ENCODE measurements around the gene CDC25C. TPM values are rescaled to one million over a fixed set of nuclear protein-coding genes. Genes with fewer than 3 reads are reported as not detected.
A peak's percentile ranks its signal among the peaks of the same experiment; 100 is the strongest.

The CDC25C gene
- total RNA-seq, 5 donors from 2014 or later (not counting 1 experiment from before 2014, with no cell fraction given) = 0.23 TPM; not detected in 4

DNA sequence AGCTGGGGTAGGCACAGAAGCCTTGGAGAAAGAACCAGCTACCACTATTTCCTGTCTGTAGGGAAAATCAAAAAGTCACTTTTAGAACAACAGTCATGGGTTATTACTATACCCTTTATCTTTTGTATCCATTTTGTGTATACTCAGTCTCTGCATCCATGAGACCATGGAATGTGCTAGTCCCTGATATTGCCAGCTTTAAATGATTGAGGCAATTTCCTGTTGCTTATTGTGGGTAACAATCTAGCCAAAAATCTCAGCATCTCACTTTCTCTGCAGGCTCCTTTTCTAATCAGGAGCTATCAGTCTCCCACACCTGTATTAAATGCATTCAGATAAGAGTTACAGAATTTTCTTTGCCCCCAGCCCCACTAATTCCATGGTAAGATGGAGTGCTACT is 19.9 kb upstream of the CDC25C start:
- peak overlapping the region; percentile 76 to 77 for H3K27ac Mint-ChIP-seq
- Histone ChIP-seq H3K27ac (ENCODE audit: low read length) (peak overlapping the region; percentile 50), H3K27me3 (replicated peaks in 1 of 2; ENCODE audit: control insufficient read depth in 2 of 2, extremely low read depth in 1 of 2, insufficient read depth in 2 of 2, low read length in 1 of 2) (no peaks in the 10 kb centered on the region), H3K4me1 (ENCODE audit: control insufficient read depth in 1 of 2, extremely low read depth in 1 of 2, insufficient read depth in 2 of 2, low read length in 2 of 2) (peaks cover 17 to 18% of the 10 kb centered on the region in 2 experiments), H3K4me3 (ENCODE audit: control insufficient read depth in 1 of 2, extremely low read depth in 1 of 2, low read length in 1 of 2) (no peak overlapping the region), H3K9me3 (no peaks in the 10 kb centered on the region), H3K36me3 (ENCODE audit: control insufficient read depth in 2 of 2, extremely low read depth in 1 of 2, insufficient read depth in 1 of 2, low read length in 1 of 2) (peaks cover 0 to 22% of the 10 kb centered on the region in 2 donors)
- POLR2A ChIA-PET = interaction anchor here (0.5 to 4.9 kb wide), 7 partner anchors 10 to 37 kb away, joined by 3 to 33 read pairs (median 8); partner anchors contain the start of genes FAM53C (in 2 of the 2) and CDC25C (in 1 of the 2)
- H3K4me3 Mint-ChIP-seq = peak overlapping the region; percentile 74 to 80 (median 75)
- no peak for ATAC-seq (replicated peaks in 1 of 4)
- DNase-seq = no peak
- peaks cover 18% of the 10 kb centered on the region for H3K36me3 Mint-ChIP-seq
- H3K9me3 Mint-ChIP-seq = peaks cover 0 to 9% (median 4%) of the 10 kb centered on the region in 3 donors
- H3K27me3 Mint-ChIP-seq = no peaks in the 10 kb centered on the region
- CTCF ChIA-PET = interaction anchor here (0.6 to 5.6 kb wide), 24 partner anchors 9 to 847 kb away, joined by 3 to 89 read pairs (median 6); partner anchors contain the start of genes BRD8 (in 2 of the 2), CDC25C (in 2 of the 2), CDC23 (in 1 of the 2) and FAM53C (in 1 of the 2)
- peaks cover 39 to 50% (median 44%) of the 10 kb centered on the region in 3 donors for H3K4me1 Mint-ChIP-seq

DNA sequence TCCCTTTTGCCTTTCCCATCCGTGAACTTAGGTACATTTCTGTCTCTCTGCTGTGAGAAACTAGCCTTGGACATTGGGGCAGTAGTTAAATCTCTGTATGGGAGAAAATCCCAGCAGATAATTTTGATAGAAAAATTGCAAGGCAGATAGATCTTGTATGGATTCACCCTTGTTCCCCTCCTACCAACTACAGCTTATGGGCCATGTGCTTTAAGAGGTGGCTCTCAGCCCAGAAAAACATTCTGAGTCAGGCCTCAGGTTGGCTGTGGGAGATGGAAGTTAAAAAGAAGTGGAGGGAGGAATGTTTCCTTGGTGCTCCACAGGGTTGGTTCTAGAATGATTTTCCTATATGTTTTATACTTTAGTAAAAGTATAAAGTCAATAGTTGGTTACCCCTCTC is 19.5 kb upstream of the CDC25C start:
- no peaks in the 10 kb centered on the region for H3K9me3 ChIP-seq
- CTCF ChIA-PET = interaction anchor here (1.4 to 5.6 kb wide), 7 partner anchors 8 to 847 kb away, joined by 3 to 89 read pairs (median 10); partner anchors contain the start of genes CDC25C (in 1 of the 2), FAM53C (in 1 of the 2) and SIL1 (in 1 of the 2)
- POLR2A ChIA-PET = interaction anchor here (1.4 to 4.9 kb wide), 5 partner anchors 10 to 20 kb away, joined by 5 to 33 read pairs (median 10); partner anchors contain the start of genes FAM53C (in 2 of the 2) and CDC25C (in 1 of the 2)
- peaks cover 35 to 45% (median 40%) of the 10 kb centered on the region in 3 donors for H3K4me1 Mint-ChIP-seq
- H3K4me3 Mint-ChIP-seq = peak overlapping the region in 1 of 3 donors; percentile 75
- peaks cover 0 to 9% (median 4%) of the 10 kb centered on the region in 3 donors for H3K9me3 Mint-ChIP-seq
- no CpG with 5 or more reads among the region's 1 CpG for WGBS (ENCODE audit: insufficient coverage)
- no peak overlapping the region for H3K27ac Mint-ChIP-seq
- H3K27me3 ChIP-seq (replicated peaks in 1 of 2; ENCODE audit: control insufficient read depth in 2 of 2, extremely low read depth in 1 of 2, insufficient read depth in 2 of 2, low read length in 1 of 2) = no peaks in the 10 kb centered on the region
- no peak overlapping the region for H3K27ac ChIP-seq (ENCODE audit: low read length)
- no peak overlapping the region for H3K4me3 ChIP-seq (ENCODE audit: control insufficient read depth in 1 of 2, extremely low read depth in 1 of 2, low read length in 1 of 2)
- peaks cover 17 to 18% of the 10 kb centered on the region in 2 experiments for H3K4me1 ChIP-seq (ENCODE audit: control insufficient read depth in 1 of 2, extremely low read depth in 1 of 2, insufficient read depth in 2 of 2, low read length in 2 of 2)
- H3K36me3 ChIP-seq (ENCODE audit: control insufficient read depth in 2 of 2, extremely low read depth in 1 of 2, insufficient read depth in 1 of 2, low read length in 1 of 2) = peaks cover 0 to 25% of the 10 kb centered on the region in 2 donors
- H3K36me3 Mint-ChIP-seq = peaks cover 20% of the 10 kb centered on the region
- no peaks in the 10 kb centered on the region for H3K27me3 Mint-ChIP-seq
- ATAC-seq (replicated peaks in 1 of 4) = no peak
- DNase-seq = no peak

DNA sequence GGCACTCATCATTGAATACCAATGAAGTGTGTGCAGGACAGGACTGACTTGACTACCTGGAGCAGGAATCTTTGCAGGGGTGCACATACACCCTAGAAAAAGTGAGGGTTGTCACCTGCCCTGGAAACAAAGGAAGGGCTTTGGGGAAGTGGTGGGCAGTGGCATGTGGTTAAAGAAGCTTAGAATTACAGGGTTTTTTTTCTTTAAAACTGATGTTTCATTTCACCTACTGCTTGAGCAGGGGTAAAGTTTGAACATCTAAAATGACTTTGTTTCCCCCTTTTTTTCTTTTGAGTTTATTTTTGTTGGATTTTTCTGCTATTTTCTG is 18.9 kb upstream of the CDC25C start:
- Histone ChIP-seq H3K27me3 (replicated peaks in 1 of 2; ENCODE audit: control insufficient read depth in 2 of 2, extremely low read depth in 1 of 2, insufficient read depth in 2 of 2, low read length in 1 of 2) (no peaks in the 10 kb centered on the region), H3K9me3 (no peaks in the 10 kb centered on the region), H3K4me1 (ENCODE audit: control insufficient read depth in 1 of 2, extremely low read depth in 1 of 2, insufficient read depth in 2 of 2, low read length in 2 of 2) (peaks cover 16 to 18% of the 10 kb centered on the region in 2 experiments), H3K4me3 (ENCODE audit: control insufficient read depth in 1 of 2, extremely low read depth in 1 of 2, low read length in 1 of 2) (no peak overlapping the region), H3K27ac (ENCODE audit: low read length) (no peak overlapping the region), H3K36me3 (ENCODE audit: control insufficient read depth in 2 of 2, extremely low read depth in 1 of 2, insufficient read depth in 1 of 2, low read length in 1 of 2) (peaks cover 5 to 31% of the 10 kb centered on the region in 2 donors)
- no peaks in the 10 kb centered on the region for H3K27me3 Mint-ChIP-seq
- peaks cover 25% of the 10 kb centered on the region for H3K36me3 Mint-ChIP-seq
- peaks cover 0 to 9% (median 4%) of the 10 kb centered on the region in 3 donors for H3K9me3 Mint-ChIP-seq
- no peak for DNase-seq
- H3K4me3 Mint-ChIP-seq = peak overlapping the region in 1 of 3 donors; percentile 31
- H3K4me1 Mint-ChIP-seq = peaks cover 29 to 40% (median 35%) of the 10 kb centered on the region in 3 donors
- CTCF ChIA-PET = interaction anchor here in 1 of 2 donors (0.6 to 5.6 kb wide), 3 partner anchors 12 to 106 kb away, joined by 3 to 89 read pairs (median 88); partner anchors contain the start of genes CDC25C and FAM53C
- peak overlapping the region; percentile 4 to 38 for H3K27ac Mint-ChIP-seq
- no peak for ATAC-seq (replicated peaks in 1 of 4)
- POLR2A ChIA-PET = interaction anchor here (0.6 to 4.9 kb wide), 4 partner anchors 12 to 19 kb away, joined by 3 to 33 read pairs (median 8); partner anchors contain the start of genes FAM53C (in 2 of the 2) and CDC25C (in 1 of the 2)

DNA sequence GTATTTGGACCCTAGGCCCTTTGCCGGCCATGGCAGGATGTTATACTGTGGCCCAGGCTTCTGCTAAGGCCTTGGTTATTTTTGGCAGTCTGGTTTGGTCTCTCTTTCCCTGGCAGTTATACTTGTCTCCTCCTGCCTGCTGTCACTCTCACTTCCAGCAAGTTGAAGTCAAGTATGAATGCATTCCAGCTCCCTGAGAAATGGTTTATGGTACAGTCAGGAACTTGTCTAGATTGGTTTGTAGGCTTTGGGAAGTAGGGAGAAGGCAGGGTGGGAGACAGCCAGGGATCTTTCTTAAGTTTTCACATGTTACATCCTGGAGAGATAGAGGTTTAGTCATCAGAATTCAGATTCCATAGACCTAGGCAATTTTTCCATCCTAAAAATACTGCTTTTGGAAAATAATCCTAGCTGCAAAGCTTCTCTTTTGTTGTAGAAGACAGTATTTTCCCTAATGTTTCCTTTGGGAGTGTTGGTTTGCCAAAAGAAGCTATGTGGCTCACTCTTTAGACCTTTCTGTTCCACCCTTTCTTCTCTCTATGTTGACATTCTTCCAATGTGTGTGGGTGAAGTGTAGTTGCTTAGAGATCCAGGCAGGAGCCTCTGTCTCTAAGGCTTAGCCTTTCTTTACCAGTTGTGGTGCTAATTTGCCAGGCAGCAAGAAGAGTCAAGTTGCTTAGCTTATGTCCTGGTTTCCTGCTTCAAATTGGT is 18.4 kb upstream of the CDC25C start:
- Mint-ChIP-seq H3K4me1 (peaks cover 24 to 35% (median 30%) of the 10 kb centered on the region in 3 donors), H3K27ac (peak overlapping the region in 1 of 2 donors; percentile 4)

DNA sequence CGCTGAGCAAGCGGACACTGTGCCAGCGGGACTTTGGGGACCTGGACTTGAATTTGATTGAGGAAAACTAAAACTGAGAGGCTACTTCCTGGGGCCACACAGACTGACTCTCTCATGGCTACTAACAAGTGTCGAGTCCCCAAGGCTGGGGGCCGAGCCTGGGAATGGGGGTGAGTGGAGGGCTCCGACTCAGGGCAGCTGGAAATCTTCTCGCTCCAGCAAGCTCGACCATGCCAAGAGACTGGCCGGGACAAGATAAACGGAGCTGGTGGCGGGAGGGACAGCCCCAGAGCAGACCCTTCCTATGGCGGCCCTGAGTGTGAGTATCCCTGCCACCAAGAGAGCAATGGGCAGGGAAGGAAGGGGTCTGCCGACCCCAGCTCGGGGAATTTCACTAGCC is 15.3 kb upstream of the CDC25C start:
- Histone ChIP-seq H3K36me3 (ENCODE audit: control insufficient read depth in 2 of 2, extremely low read depth in 1 of 2, insufficient read depth in 1 of 2, low read length in 1 of 2) (peaks cover 8 to 52% of the 10 kb centered on the region in 2 donors), H3K4me1 (ENCODE audit: control insufficient read depth in 1 of 2, extremely low read depth in 1 of 2, insufficient read depth in 2 of 2, low read length in 2 of 2) (no peaks in the 10 kb centered on the region), H3K27me3 (replicated peaks in 1 of 2; ENCODE audit: control insufficient read depth in 2 of 2, extremely low read depth in 1 of 2, insufficient read depth in 2 of 2, low read length in 1 of 2) (no peaks in the 10 kb centered on the region), H3K4me3 (ENCODE audit: control insufficient read depth in 1 of 2, extremely low read depth in 1 of 2, low read length in 1 of 2) (no peak overlapping the region), H3K9me3 (no peaks in the 10 kb centered on the region), H3K27ac (ENCODE audit: low read length) (no peak overlapping the region)
- WGBS (ENCODE audit: insufficient coverage) = over 99% methylated on average over 11 of the region's 14 CpGs
- Mint-ChIP-seq H3K27me3 (no peaks in the 10 kb centered on the region), H3K4me1 (peaks cover 8 to 13% (median 9%) of the 10 kb centered on the region in 3 donors), H3K27ac (no peak overlapping the region), H3K4me3 (no peak overlapping the region), H3K9me3 (peaks cover 0 to 6% (median 3%) of the 10 kb centered on the region in 3 donors), H3K36me3 (peaks cover 42% of the 10 kb centered on the region)
- ATAC-seq (replicated peaks in 1 of 4) = no peak
- ChIA-PET POLR2A (no interaction called here), CTCF (no interaction called here)
- DNase-seq = no peak

More for the DNA sequence above, 18.4 kb upstream of the CDC25C start:
- Mint-ChIP-seq H3K9me3 (peaks cover 0 to 9% (median 4%) of the 10 kb centered on the region in 3 donors), H3K4me3 (no peak overlapping the region), H3K27me3 (no peaks in the 10 kb centered on the region), H3K36me3 (peaks cover 29% of the 10 kb centered on the region)
- ATAC-seq (replicated peaks in 1 of 4) (no peak), DNase-seq (no peak)
- Histone ChIP-seq H3K4me3 (ENCODE audit: control insufficient read depth in 1 of 2, extremely low read depth in 1 of 2, low read length in 1 of 2) (no peak overlapping the region), H3K27me3 (replicated peaks in 1 of 2; ENCODE audit: control insufficient read depth in 2 of 2, extremely low read depth in 1 of 2, insufficient read depth in 2 of 2, low read length in 1 of 2) (no peaks in the 10 kb centered on the region), H3K36me3 (ENCODE audit: control insufficient read depth in 2 of 2, extremely low read depth in 1 of 2, insufficient read depth in 1 of 2, low read length in 1 of 2) (peaks cover 8 to 36% of the 10 kb centered on the region in 2 donors), H3K27ac (ENCODE audit: low read length) (no peak overlapping the region), H3K9me3 (no peaks in the 10 kb centered on the region), H3K4me1 (ENCODE audit: control insufficient read depth in 1 of 2, extremely low read depth in 1 of 2, insufficient read depth in 2 of 2, low read length in 2 of 2) (peaks cover 10 to 13% of the 10 kb centered on the region in 2 experiments)
- no CpG with 5 or more reads among the region's 1 CpG for WGBS (ENCODE audit: insufficient coverage)
- ChIA-PET POLR2A (interaction anchor here (0.6 to 4.9 kb wide), 4 partner anchors 11 to 19 kb away, joined by 3 to 33 read pairs (median 8); partner anchors contain the start of genes FAM53C (in 2 of the 2) and CDC25C (in 1 of the 2)), CTCF (interaction anchor here (0.5 to 5.6 kb wide), 4 partner anchors 11 to 106 kb away, joined by 3 to 89 read pairs (median 46); partner anchors contain the start of genes CDC25C (in 1 of the 2) and FAM53C (in 1 of the 2))
